NCI-H69 (cell line): Measurements from ENCODE around the gene SOBP.

ENCODE experiments used
- DNase-seq: peaks from one replicate; lab custom pipeline; 2025; lab: John Stamatoyannopoulos, UW

Gene SOBP

DNA sequence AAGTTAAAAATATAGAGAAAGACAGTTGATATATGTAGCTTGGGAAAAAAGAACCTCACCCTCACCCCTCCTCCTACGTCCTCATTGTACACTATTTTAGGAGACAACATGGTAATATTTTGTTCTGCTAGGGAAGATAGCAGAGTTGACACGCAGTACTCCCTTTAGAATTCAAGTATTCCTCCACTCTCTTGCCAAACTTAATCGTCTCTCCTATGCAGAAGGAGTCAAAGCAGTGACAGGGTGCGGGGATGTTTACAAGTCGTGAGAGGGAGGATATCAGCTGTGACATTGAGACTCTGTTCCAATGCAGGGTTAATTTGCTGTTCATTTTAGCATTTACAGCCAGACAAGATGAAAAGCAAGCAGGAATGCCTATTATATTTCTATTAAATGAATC lies 97.5 kb downstream of the SOBP start:
- DNase-seq: peak; percentile 32

DNA sequence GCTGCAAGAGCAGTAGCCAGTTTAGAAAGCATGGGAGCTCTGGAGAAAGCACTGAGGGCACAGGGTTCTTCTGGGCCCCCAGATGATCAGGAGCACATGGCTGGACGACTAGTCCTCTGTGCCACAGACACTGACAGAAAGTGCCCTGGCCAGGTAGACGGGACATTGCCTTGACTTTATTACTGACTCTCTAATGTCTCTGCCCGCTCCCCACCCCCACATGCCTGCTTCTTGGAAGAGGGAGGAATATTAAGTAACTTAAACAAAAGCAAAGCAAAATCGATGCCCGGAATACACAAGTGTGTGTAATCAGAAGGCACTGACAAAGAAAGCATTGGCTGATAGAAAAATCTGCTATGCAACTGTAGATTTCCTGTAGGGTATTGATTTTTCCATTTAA lies 99.3 kb downstream of the SOBP start:
- DNase-seq: no peak

DNA sequence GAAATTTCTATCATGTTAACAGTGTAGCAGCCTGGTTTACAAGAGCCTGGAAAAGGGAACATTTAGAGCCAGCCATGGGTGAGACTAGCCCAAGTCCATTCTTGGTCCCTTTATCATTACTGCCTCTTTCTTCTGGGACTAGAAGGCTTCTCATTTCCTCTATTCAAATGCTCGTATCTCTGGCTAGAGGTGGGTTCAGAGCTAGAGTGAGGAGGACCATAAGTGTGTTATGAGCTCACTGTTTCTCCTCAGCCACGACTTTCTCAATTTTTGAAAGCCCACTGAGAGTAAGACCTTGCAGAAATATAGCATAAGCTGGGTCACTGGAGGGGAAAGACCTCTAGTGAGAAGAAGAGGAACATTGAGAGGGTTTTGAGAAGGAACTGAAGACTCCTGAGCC lies 100.0 kb downstream of the SOBP start:
- no peak for DNase-seq

- no peak for DNase-seq
Measured at GRCh38 chr6:107590378-107590777, 100.5 kb downstream of the SOBP start.

GRCh38 chr6:107591346-107591745 lies 101.4 kb downstream of the SOBP start:
- DNase-seq: no peak

GRCh38 chr6:107592806-107593205 lies 102.9 kb downstream of the SOBP start:
- no peak for DNase-seq

DNA sequence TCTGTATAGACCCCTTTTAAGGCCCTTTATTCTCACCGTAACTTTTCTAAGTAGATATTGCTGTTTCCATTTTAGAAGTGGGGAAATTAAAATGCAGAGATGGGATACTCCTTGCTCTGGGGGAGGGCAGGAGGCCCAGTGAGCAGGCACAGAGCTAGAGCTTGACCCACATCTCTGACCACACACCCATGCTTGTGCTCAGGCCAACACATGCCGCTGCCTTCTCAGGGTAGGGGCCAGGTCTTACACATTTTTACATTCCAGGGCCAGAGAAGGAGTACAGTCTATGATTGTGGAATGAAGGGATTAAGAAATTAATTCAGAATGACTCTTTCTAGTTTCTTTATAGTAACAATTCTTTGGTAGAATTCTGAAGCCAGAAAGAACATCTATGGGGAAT lies 104.8 kb downstream of the SOBP start:
- no peak for DNase-seq

GRCh38 chr6:107598091-107598490 lies 108.2 kb downstream of the SOBP start:
- DNase-seq: no peak

DNA sequence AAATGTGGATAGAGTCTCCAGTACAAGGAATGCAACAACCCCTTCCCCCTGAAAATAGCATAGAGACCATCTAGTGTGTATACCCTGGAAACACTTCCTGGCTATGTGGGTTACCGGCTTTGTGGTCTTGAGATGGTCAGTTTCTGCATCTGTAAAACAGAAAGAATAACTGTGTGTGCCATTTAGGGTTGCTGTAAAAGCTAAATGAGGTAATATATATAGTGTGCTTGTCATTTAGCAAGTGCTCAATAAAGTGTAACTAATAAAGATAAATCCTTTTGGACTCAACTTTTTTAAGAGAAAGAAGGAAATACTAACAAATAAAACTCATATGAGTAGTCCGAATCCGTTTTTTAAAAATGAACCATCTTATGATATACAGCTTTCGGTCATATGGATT lies 109.1 kb downstream of the SOBP start:
- DNase-seq: no peak

- DNase-seq: peak; percentile 12
Measured at GRCh38 chr6:107600121-107600520, 110.2 kb downstream of the SOBP start.

GRCh38 chr6:107600936-107601335 lies 111.0 kb downstream of the SOBP start:
- DNase-seq: no peak

- DNase-seq: no peak
Measured at GRCh38 chr6:107601406-107601805, 111.5 kb downstream of the SOBP start.

DNA sequence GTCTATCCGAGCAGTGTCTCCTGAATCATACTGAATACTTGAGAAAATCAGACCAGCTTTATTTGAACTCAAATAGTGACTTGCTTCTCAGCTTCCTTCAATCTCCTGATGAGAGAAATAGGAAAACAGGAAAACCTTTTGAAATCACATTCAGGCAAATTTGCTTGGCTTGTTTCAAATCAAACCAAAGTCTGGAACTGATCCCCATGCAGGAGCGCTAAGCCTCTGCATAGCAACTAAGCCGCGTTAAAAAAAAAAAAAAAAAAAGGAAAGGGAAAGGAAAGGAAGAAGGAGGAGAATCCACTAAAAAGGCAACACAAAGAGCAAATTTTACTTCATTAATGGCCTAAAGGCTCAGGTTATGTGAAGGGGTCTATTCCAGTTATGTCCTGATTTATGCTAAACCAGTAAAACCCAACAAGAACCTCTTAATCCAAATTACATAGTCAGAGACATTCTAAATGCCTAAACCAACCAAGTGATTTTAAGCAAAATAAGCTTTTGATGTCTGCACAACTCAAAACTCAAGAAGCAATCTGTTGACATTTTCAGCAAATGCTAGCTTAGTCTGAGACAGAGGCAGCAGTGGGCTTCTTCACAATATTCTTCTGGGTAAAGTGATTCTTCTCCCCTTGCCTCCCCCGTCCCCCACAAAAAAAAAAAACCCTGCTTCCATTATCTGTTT lies 112.5 kb downstream of the SOBP start:
- peak; percentile 52 for DNase-seq

DNA sequence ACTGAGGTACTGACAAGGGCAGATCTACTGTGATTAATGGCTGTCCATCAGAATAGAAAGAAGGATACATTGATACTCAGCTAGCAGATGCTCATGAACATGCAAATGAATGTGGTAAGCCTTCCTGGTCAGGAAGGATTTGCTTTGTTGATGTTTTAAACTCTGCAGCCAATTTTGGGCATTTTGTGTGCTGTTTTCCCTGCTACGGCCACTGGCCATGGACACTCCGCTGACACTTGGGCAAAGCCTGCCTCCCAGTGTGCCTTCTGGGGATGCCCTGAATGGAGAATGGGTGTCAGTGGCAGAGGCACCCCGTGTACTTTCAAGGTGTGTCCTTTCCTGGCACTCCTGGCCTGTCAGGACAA lies 113.1 kb downstream of the SOBP start:
- peak; percentile 30 for DNase-seq

DNA sequence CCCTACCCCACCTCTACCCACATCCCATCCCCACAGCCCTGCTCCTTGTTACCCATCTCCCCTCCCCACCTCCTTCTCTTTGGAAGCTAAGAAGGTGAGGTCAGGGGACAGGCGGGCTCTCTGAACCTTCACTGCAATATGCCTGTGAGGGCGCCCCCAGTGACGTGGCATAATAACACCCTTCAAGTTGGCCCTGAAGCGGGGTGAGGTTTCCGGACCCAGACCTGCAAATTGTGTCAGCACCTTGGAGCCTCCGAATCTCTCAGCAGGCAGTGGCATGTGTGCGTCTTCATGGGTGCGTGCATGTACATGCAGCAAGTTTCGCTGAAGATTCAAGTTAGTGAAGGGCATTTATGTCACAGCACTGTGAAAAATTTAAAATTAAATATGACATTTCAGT lies 114.6 kb downstream of the SOBP start:
- peak; percentile 17 for DNase-seq

DNA sequence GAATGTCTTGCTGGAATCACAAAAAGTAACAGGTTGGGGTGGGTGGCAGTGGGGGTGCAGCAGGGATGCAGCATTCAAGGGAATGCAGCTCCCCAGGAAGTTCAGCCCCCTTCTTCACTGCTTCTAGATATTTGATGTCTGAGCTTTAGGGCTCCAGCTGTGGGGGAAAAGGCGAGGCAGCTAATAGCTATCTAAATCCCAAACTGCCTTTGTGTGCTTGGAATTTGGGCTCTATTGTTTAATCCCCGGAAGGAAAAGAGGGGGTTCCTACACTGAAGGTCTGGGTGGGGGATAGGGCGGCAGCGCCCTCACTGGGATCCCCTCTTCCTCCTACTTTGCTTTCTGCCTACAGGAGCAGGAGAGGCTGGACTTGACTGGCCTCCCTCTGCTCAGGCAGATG lies 116.5 kb downstream of the SOBP start:
- no peak for DNase-seq

DNA sequence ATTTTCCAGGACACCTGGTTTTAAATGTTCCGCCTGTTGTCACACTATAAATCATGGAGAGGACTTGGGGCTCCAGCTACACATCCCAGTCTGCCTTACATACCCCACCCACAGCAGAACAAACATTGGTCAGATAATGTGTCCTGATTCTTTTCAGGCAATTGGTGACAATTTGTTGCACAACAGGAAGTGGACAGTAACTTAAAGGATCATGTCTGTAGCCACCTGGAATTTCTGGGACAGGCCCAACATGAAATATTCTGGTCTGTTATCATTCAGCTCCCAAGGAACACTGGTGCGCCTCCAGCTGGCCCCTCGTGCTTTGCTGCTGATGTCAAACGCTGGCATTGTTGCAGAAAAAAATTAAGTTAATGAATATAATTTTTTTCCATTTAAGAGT lies 117.2 kb downstream of the SOBP start:
- DNase-seq: peak; percentile 64

DNA sequence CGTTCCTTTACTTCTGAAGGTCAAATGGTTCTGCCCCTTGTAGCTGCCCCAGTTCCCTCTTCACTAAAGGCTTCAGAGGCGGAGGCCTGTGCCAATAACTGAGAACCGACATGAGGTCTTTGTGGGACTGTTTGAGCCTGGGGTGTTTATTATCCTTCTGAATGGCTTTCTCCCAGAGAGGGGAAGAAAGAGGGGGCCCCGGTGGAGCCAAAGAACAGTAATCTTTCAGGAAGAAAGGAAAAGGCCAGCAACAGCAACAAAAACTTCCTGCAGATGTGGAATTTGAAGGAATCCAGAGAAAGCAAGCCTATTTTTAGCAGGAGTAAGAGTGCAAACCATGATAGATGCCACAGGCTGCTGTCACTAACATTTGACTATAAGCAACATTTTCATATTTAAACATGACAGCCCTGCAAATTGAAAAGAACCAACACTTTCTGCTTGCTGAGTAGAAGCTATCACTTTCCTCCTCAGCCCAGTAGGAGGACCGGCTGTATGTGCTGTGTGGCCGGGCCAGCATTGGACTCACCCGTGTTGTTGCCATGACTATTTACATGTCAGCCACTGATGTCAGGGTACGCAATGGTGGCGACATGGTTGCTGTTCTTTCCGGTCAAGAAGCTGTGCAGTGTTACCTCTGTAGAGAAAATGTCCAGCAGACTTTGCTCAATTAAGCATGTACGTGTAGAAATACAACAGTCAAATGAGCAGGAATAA lies 121.3 kb downstream of the SOBP start:
- no peak for DNase-seq

DNA sequence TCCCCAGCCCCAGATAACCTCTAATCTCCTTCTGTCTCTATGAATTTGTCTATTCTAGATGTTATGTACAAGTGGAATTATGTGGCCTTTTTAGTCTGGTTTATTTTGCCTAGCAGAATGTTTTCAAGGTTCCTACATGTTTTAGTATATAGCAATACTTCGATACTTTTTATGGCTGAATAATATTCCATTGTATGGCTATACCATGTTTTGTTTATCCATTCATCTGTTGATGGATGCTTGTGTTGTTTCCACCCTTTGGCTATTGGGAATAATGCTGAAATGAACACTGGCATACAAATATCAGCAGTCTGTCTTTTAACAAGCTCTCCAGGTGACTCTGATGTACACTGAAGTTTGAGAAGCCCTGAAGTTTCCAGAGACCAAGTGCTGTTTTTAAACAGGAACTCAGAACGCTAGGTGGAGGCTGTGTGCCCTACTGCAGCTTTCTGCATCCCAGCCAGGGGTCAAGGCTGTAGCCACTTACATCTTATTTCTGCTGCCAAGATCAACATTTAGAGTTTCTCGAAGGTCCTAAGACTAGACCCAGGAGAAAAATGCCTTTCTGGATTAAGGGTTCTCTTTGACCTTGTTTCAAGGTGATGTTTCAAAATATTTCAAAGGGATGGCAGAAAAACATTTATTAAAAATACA lies 123.0 kb downstream of the SOBP start:
- no peak for DNase-seq

DNA sequence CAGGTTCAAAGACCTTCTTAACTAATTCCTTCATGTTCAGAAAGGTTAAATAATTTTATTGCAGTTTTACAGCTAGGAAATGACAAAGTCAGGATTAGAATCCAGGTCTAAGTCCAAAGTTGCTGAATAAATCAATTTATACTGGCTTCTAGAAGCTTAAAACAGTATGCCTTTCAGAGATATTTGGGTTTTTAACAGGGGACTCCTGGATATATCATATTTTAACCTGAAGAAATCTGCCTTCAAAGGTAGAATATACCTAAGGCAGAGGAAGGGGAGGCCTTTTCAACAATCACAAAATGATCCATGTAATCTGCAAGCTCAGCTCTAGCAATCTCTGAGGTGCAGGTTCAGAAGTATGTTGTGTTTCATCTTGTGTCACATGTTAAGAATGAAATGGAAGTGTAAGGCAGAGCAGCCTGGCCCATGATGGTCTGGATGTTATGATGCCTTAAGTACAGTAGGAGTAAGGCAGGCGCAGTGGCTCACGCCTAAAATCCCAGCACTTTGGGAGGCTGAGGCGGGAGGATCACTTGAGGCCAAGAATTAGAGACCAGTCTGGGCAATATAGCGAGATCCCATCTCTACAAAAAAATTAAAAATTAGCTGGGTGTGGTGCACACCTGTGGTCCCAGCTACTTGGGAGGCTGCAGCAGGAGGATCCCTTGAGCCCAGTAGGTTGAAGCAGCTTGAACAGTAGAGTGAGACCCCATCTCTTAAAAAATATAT lies 123.9 kb downstream of the SOBP start:
- DNase-seq: no peak

- no peak for DNase-seq
Measured at GRCh38 chr6:107614828-107615227, 124.9 kb downstream of the SOBP start.

GRCh38 chr6:107616775-107617174 lies 126.9 kb downstream of the SOBP start:
- DNase-seq: peak; percentile 91
